Chondrocyte (in vitro differentiated cells): ENCODE data around the gene RALGAPA2. TPM values are rescaled to one million over a fixed set of nuclear protein-coding genes. Genes with fewer than 3 reads are reported as not detected.

Source experiments
- DNase-seq: peaks from one replicate; pipeline ENCODE4 v3.0.0; 2021; ENCODE audit warnings: mixed read lengths, low spot score
- H3K27ac Mint-ChIP-seq: one replicate; pipeline ENCODE4 v1.8.0; 2021; ENCODE audit warnings: mild to moderate bottlenecking, moderate library complexity, mixed read lengths; ENCODE audit not compliant: unreplicated experiment
- H3K27me3 Mint-ChIP-seq: 2 replicates; pipeline ENCODE4 v1.8.0; 2021; ENCODE audit warnings: low read depth, mixed read lengths
- H3K36me3 Mint-ChIP-seq: 2 replicates; pipeline ENCODE4 v1.8.0; 2021; ENCODE audit warnings: low read depth, mixed read lengths
- H3K4me1 Mint-ChIP-seq: 2 replicates; pipeline ENCODE4 v1.8.0; 2021; ENCODE audit warnings: low read depth, mild to moderate bottlenecking, mixed read lengths
- H3K4me3 Mint-ChIP-seq: one replicate; pipeline ENCODE4 v1.8.0; 2021; ENCODE audit warnings: mild to moderate bottlenecking, moderate library complexity, mixed read lengths; ENCODE audit not compliant: unreplicated experiment
- H3K9me3 Mint-ChIP-seq: 2 replicates; pipeline ENCODE4 v1.8.0; 2021; ENCODE audit warnings: low read depth, mixed read lengths
- CTCF ChIP-seq: fragments of 200-600 bp; sonication (generic); IDR thresholded peaks from 2 replicates; pipeline ENCODE4 v1.5.0; 2021; ENCODE audit warnings: antibody characterized with exemption, mild to moderate bottlenecking, moderate library complexity
- total RNA-seq: library from RNA; stranded (reverse); gene quantifications from 3 replicates; pipeline ENCODE4 v1.2.1, GENCODE V29; 2021

Gene RALGAPA2
- total RNA-seq, 1 donor from 2014 or later: 9.5 TPM

GRCh38 chr20:20555838-20556237 is 156.6 kb downstream of the RALGAPA2 start:
- DNase-seq: no peak
- Mint-ChIP-seq H3K27me3 (no peaks in the 10 kb centered on the region), H3K27ac (no peak overlapping the region), H3K36me3 (peaks cover 7% of the 10 kb centered on the region), H3K4me1 (no peaks in the 10 kb centered on the region), H3K4me3 (no peak overlapping the region), H3K9me3 (peaks cover 6% of the 10 kb centered on the region)
- no peak for TF ChIP-seq CTCF

- Mint-ChIP-seq H3K36me3 (peaks cover 6% of the 10 kb centered on the region), H3K27me3 (no peaks in the 10 kb centered on the region), H3K27ac (no peak overlapping the region), H3K4me1 (peaks cover under 1% of the 10 kb centered on the region), H3K4me3 (no peak overlapping the region), H3K9me3 (peaks cover 6% of the 10 kb centered on the region)
- no peak for TF ChIP-seq CTCF
- no peak for DNase-seq
These were observed 157.5 kb downstream of the RALGAPA2 start for GRCh38 chr20:20554951-20555350.

GRCh38 chr20:20553541-20553940 is 158.9 kb downstream of the RALGAPA2 start:
- DNase-seq: no peak
- H3K4me1 Mint-ChIP-seq: peaks cover 10% of the 10 kb centered on the region
- H3K9me3 Mint-ChIP-seq: peaks cover 6% of the 10 kb centered on the region
- TF ChIP-seq CTCF: no peak
- H3K27ac Mint-ChIP-seq: no peak overlapping the region
- no peak overlapping the region for H3K4me3 Mint-ChIP-seq
- H3K36me3 Mint-ChIP-seq: peaks cover 6% of the 10 kb centered on the region
- no peaks in the 10 kb centered on the region for H3K27me3 Mint-ChIP-seq

- no peak for DNase-seq
- Mint-ChIP-seq H3K27me3 (no peaks in the 10 kb centered on the region), H3K4me1 (peaks cover 10% of the 10 kb centered on the region), H3K4me3 (no peak overlapping the region), H3K9me3 (peaks cover 6% of the 10 kb centered on the region), H3K27ac (no peak overlapping the region), H3K36me3 (peaks cover 6% of the 10 kb centered on the region)
- no peak for TF ChIP-seq CTCF
These were observed 160.4 kb downstream of the RALGAPA2 start for GRCh38 chr20:20552076-20552475.

GRCh38 chr20:20551409-20551808 is 161.0 kb downstream of the RALGAPA2 start:
- Mint-ChIP-seq H3K36me3 (peaks cover 6% of the 10 kb centered on the region), H3K4me1 (peaks cover 10% of the 10 kb centered on the region), H3K9me3 (peaks cover 6% of the 10 kb centered on the region), H3K4me3 (no peak overlapping the region), H3K27me3 (no peaks in the 10 kb centered on the region), H3K27ac (no peak overlapping the region)
- no peak for DNase-seq
- no peak for TF ChIP-seq CTCF
